SK-MEL-5 (cell line): ENCODE data around the gene DST. TPM values are rescaled to one million over a fixed set of nuclear protein-coding genes. Genes with fewer than 3 reads are reported as not detected.
A peak's percentile ranks its signal among the peaks of the same experiment; 100 is the strongest.

Experiments
- DNase-seq: peaks from one replicate; pipeline ENCODE4 v3.0.0-alpha.2; 2016; ENCODE audit warnings: low read depth, low spot score
- in situ Hi-C: cut with HindIII; loops from 2 replicates; pipeline ENCODE4 v1.10.0; 2016; ENCODE audit warnings: low sequenced_read_pairs, high pct_unique_total_duplicates, low pct_unique_long_range_greater_than_20kb
- total RNA-seq: library from RNA; depleted of rRNA; stranded (reverse); fragments of >200 nt; shearing (Covaris generic); gene quantifications from 2 replicates; pipeline ENCODE4 v1.2.3, GENCODE V29; 2014

Gene DST
- total RNA-seq, 1 experiment from 2014 or later = 86.4 TPM

DNA sequence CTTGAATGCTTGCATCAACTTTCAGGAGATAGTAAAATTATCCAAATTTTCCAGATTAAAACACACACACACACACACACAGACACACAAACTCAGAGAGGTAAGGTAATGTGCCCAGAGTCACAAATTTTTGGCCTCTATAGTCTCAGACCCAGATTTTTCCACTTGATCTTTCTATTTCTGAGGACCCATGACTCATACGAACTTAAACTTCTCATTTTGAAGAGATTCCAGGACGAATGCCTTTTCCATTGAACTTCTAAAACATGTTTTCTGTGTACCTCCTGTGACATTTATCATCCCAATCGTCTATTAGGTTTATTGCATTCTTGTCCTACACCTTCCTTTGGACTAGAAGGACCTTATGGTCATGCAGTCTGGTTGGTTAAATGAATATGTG is 222.4 kb downstream of the DST start:
- no peak for DNase-seq
- in situ Hi-C loops = no loop called here

DNA sequence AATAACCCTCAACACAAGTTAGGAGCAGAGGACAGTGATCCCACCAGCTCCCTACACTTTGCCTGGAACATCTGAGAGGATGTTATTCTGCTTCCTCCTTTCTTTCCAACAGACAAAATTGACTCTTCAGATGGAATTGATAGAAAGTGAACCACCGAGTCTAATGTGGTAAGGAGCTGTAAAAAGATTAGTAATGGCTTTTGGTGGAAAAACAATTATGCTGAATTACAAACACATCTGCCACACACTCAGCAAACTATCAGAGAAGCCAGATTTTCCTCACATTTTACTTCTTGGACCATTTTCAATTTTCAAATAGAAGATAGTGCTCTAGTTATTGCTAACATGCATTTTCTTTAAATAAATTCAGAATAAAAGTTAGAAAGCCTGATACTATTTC is 223.5 kb downstream of the DST start:
- in situ Hi-C loops = no loop called here
- no peak for DNase-seq

GRCh38 chr6:56417823-56418222 is 224.9 kb downstream of the DST start:
- peak; percentile 13 for DNase-seq
- in situ Hi-C loops = no loop called here

GRCh38 chr6:56416247-56416646 is 226.4 kb downstream of the DST start:
- in situ Hi-C loops = no loop called here
- no peak for DNase-seq

- DNase-seq = no peak
- in situ Hi-C loops = no loop called here
Measured at GRCh38 chr6:56408976-56409375, 233.7 kb downstream of the DST start.
